Measurements from ENCODE around the gene MEX3B.
"Not testable (repeated sequence)": the region's sequence is repeated elsewhere in the genome, so short reads cannot be mapped to it uniquely, and the experiment has no call there.

The MEX3B gene

GRCh38 chr15:81995081-81995480 lies 50.7 kb downstream of the MEX3B start:
- not testable (repeated sequence) for DNase-seq

GRCh38 chr15:81992523-81992922 lies 53.3 kb downstream of the MEX3B start:
- no peak for DNase-seq

Data from stimulated activated CD4-positive, alpha-beta T cell treated with anti-CD3 and anti-CD28 coated beads, Interleukin-2, amount 100 ng/mL, for 24 hours (primary cell).